Stimulated activated CD4-positive, alpha-beta T cell treated with anti-CD3 and anti-CD28 coated beads, Interleukin-4, amount 100 ng/mL, for 24 hours (primary cell): ENCODE measurements around the gene MXI1.

Experiments used
- DNase-seq: peaks from one replicate; pipeline ENCODE4 v3.0.0-alpha.2; 2020

MXI1 gene

GRCh38 chr10:110278562-110279406, 71.4 kb downstream of the MXI1 start:
- no peak for DNase-seq

- peak; percentile 58 for DNase-seq
Measured at GRCh38 chr10:110279407-110279986, 72.1 kb downstream of the MXI1 start.

- no peak for DNase-seq
Measured at GRCh38 chr10:110284262-110284661, 76.9 kb downstream of the MXI1 start.

GRCh38 chr10:110285501-110285900, 78.1 kb downstream of the MXI1 start:
- DNase-seq = no peak

GRCh38 chr10:110286841-110287240, 79.4 kb downstream of the MXI1 start:
- no peak for DNase-seq

- DNase-seq = no peak
Measured at GRCh38 chr10:110296966-110297365, 89.6 kb downstream of the MXI1 start.

- DNase-seq = no peak
Measured at GRCh38 chr10:110300486-110300986, 93.1 kb downstream of the MXI1 start.

- DNase-seq = no peak
Measured at GRCh38 chr10:110303681-110304080, 96.3 kb downstream of the MXI1 start.

- DNase-seq = no peak
Measured at GRCh38 chr10:110304394-110304779, 97.0 kb downstream of the MXI1 start.

GRCh38 chr10:110304780-110305421, 97.5 kb downstream of the MXI1 start, which contains the start of gene SMNDC1:
SMNDC1 (minus strand) TSS chr10:110304920; CDS start chr10:110303587, 1,333 bp downstream.
- DNase-seq = peak; percentile 97

GRCh38 chr10:110305767-110306451, 98.5 kb downstream of the MXI1 start:
- peak; percentile 63 for DNase-seq

GRCh38 chr10:110306452-110306768, 99.0 kb downstream of the MXI1 start:
- no peak for DNase-seq

- DNase-seq = no peak
Measured at GRCh38 chr10:110307805-110308204, 100.4 kb downstream of the MXI1 start.

GRCh38 chr10:110310741-110311140, 103.3 kb downstream of the MXI1 start:
- no peak for DNase-seq

- peak; percentile 41 for DNase-seq
Measured at GRCh38 chr10:110311357-110311949, 104.0 kb downstream of the MXI1 start.

GRCh38 chr10:110312206-110312605, 104.8 kb downstream of the MXI1 start:
- no peak for DNase-seq

GRCh38 chr10:110313674-110314073, 106.3 kb downstream of the MXI1 start:
- no peak for DNase-seq

- DNase-seq = no peak
Measured at GRCh38 chr10:110317866-110318850, 110.8 kb downstream of the MXI1 start.

- no peak for DNase-seq
Measured at GRCh38 chr10:110321869-110322620, 114.6 kb downstream of the MXI1 start.

GRCh38 chr10:110323503-110323902, 116.1 kb downstream of the MXI1 start:
- no peak for DNase-seq
